ENCODE results near the gene HSPBAP1. TPM values are rescaled to one million over a fixed set of nuclear protein-coding genes. Genes with fewer than 3 reads are reported as not detected.

HSPBAP1 gene
- polyA plus RNA-seq, 1 donor (not counting 4 experiments of a cell fraction or from before 2014, with no cell fraction given), result 9.5 TPM

GRCh38 chr3:122785231-122785630, 8.4 kb downstream of the HSPBAP1 start:
- Histone ChIP-seq H3K27me3 (ENCODE audit: control insufficient read depth, extremely low read depth, insufficient read depth, low read length) (no peaks in the 10 kb centered on the region), H3K9me1 (ENCODE audit: control insufficient read depth, extremely low read depth, insufficient read depth, low read length) (no peaks in the 10 kb centered on the region), H3K4me1 (ENCODE audit: control insufficient read depth, extremely low read depth, insufficient read depth, low read length) (peaks cover 49% of the 10 kb centered on the region), H3K9me3 (ENCODE audit: control insufficient read depth, low read depth, low read length) (no peaks in the 10 kb centered on the region), H4K20me1 (ENCODE audit: control insufficient read depth, extremely low read depth, insufficient read depth, low read length) (no peaks in the 10 kb centered on the region), H3K4me2 (ENCODE audit: control insufficient read depth, extremely low read depth, insufficient read depth, low read depth, low read length) (no peak overlapping the region), H3K9ac (ENCODE audit: control insufficient read depth, extremely low read depth, insufficient read depth, low read length) (no peak overlapping the region), H2AFZ (ENCODE audit: control insufficient read depth, low read length) (no peak overlapping the region), H3K79me2 (ENCODE audit: control insufficient read depth, insufficient read depth, low read length) (peaks cover 16% of the 10 kb centered on the region), H3K36me3 (ENCODE audit: control insufficient read depth in 2 of 2, extremely low read depth in 1 of 2, insufficient read depth in 2 of 2, low read length in 2 of 2) (no peaks in the 10 kb centered on the region), H3K27ac (ENCODE audit: control insufficient read depth, insufficient read depth, low read length) (peak overlapping the region; percentile 70), H3K4me3 (ENCODE audit: control insufficient read depth in 2 of 3, extremely low read depth in 1 of 3, insufficient read depth in 2 of 3, low read depth in 1 of 3, low read length in 3 of 3) (no peak overlapping the region)
- DNase-seq (ENCODE audit: low read depth, low spot score) (no peak), FAIRE-seq (peak; percentile 79)
- dilution Hi-C loops (cut with MboI; ENCODE audit: extremely low pct_ligation_motif_present, low sequenced_read_pairs), result no loop called here
- no peak for TF ChIP-seq CTCF (optimal IDR thresholded peaks at IDR 0.05 in 1 of 3, IDR thresholded peaks at IDR 0.05 in 1 of 3, conservative IDR thresholded peaks at IDR 0.05 in 1 of 3; ENCODE audit: extremely low read depth in 1 of 3, insufficient read depth in 2 of 3, low read length in 3 of 3)
- no peak for TF ChIP-seq EZH2 (IDR thresholded peaks at IDR 0.05; ENCODE audit: low read length)

GRCh38 chr3:122784436-122784835, 9.2 kb downstream of the HSPBAP1 start:
- no peak for FAIRE-seq
- H3K9me1 ChIP-seq (ENCODE audit: control insufficient read depth, extremely low read depth, insufficient read depth, low read length), result no peaks in the 10 kb centered on the region
- no peaks in the 10 kb centered on the region for H3K36me3 ChIP-seq (ENCODE audit: control insufficient read depth in 2 of 2, extremely low read depth in 1 of 2, insufficient read depth in 2 of 2, low read length in 2 of 2)
- dilution Hi-C loops (cut with MboI; ENCODE audit: extremely low pct_ligation_motif_present, low sequenced_read_pairs), result no loop called here
- peaks cover 44% of the 10 kb centered on the region for H3K4me1 ChIP-seq (ENCODE audit: control insufficient read depth, extremely low read depth, insufficient read depth, low read length)
- no peaks in the 10 kb centered on the region for H4K20me1 ChIP-seq (ENCODE audit: control insufficient read depth, extremely low read depth, insufficient read depth, low read length)
- no peak overlapping the region for H3K4me3 ChIP-seq (ENCODE audit: control insufficient read depth in 2 of 3, extremely low read depth in 1 of 3, insufficient read depth in 2 of 3, low read depth in 1 of 3, low read length in 3 of 3)
- peaks cover 16% of the 10 kb centered on the region for H3K79me2 ChIP-seq (ENCODE audit: control insufficient read depth, insufficient read depth, low read length)
- no peaks in the 10 kb centered on the region for H3K9me3 ChIP-seq (ENCODE audit: control insufficient read depth, low read depth, low read length)
- H2AFZ ChIP-seq (ENCODE audit: control insufficient read depth, low read length), result no peak overlapping the region
- no peaks in the 10 kb centered on the region for H3K27me3 ChIP-seq (ENCODE audit: control insufficient read depth, extremely low read depth, insufficient read depth, low read length)
- TF ChIP-seq CTCF (optimal IDR thresholded peaks at IDR 0.05 in 1 of 3, IDR thresholded peaks at IDR 0.05 in 1 of 3, conservative IDR thresholded peaks at IDR 0.05 in 1 of 3; ENCODE audit: extremely low read depth in 1 of 3, insufficient read depth in 2 of 3, low read length in 3 of 3) (no peak), EZH2 (IDR thresholded peaks at IDR 0.05; ENCODE audit: low read length) (no peak)
- peak overlapping the region; percentile 17 for H3K4me2 ChIP-seq (ENCODE audit: control insufficient read depth, extremely low read depth, insufficient read depth, low read depth, low read length)
- no peak for DNase-seq (ENCODE audit: low read depth, low spot score)
- peak overlapping the region; percentile 70 for H3K27ac ChIP-seq (ENCODE audit: control insufficient read depth, insufficient read depth, low read length)
- H3K9ac ChIP-seq (ENCODE audit: control insufficient read depth, extremely low read depth, insufficient read depth, low read length), result no peak overlapping the region
